Hematopoietic multipotent progenitor cell treated with erythropoietin and hydrocortisone succinate and interleukin-3 and kit ligand, for 15 days (in vitro differentiated cells): Measurements from ENCODE around the gene INO80B.
A peak's percentile ranks its signal among the peaks of the same experiment; 100 is the strongest.
"Not testable (repeated sequence)": the region's sequence is repeated elsewhere in the genome, so short reads cannot be mapped to it uniquely, and the experiment has no call there.

Source experiments
- DNase-seq: peaks from one replicate; pipeline ENCODE4 v3.0.0-alpha.2; 2015; ENCODE audit warnings: low spot score

Gene INO80B

GRCh38 chr2:74482801-74483674 lies 28.2 kb downstream of the INO80B start, which contains the start of the genes CCDC142 and TTC31:
CCDC142 (minus strand) TSS chr2:74482998; CDS start chr2:74482837, 161 bp downstream.
TTC31 (plus strand) TSS chr2:74483081; CDS start chr2:74483096, 15 bp downstream.
- peak; percentile 98 for DNase-seq

- not testable (repeated sequence) for DNase-seq
Observed at GRCh38 chr2:74483675-74484164, 28.8 kb downstream of the INO80B start.

- no peak for DNase-seq
Observed at GRCh38 chr2:74486141-74486540, 31.3 kb downstream of the INO80B start.

- no peak for DNase-seq
Observed at GRCh38 chr2:74488643-74489481, 34.0 kb downstream of the INO80B start.

- no peak for DNase-seq
Observed at GRCh38 chr2:74489906-74490305, 35.0 kb downstream of the INO80B start.

- DNase-seq, result no peak
Observed at GRCh38 chr2:74491648-74492544, 37.0 kb downstream of the INO80B start.

- DNase-seq, result no peak
Observed at GRCh38 chr2:74493546-74493945, 38.7 kb downstream of the INO80B start.

GRCh38 chr2:74495440-74495839 lies 40.6 kb downstream of the INO80B start:
- no peak for DNase-seq

GRCh38 chr2:74496997-74497776 lies 42.3 kb downstream of the INO80B start:
- DNase-seq, result peak; percentile 20

GRCh38 chr2:74497777-74498499 lies 43.1 kb downstream of the INO80B start:
- DNase-seq, result no peak

- no peak for DNase-seq
Observed at GRCh38 chr2:74498500-74499266, 43.8 kb downstream of the INO80B start.

GRCh38 chr2:74499267-74499939 lies 44.5 kb downstream of the INO80B start, which contains the start of gene LBX2:
LBX2 (minus strand) TSS chr2:74499603; CDS start chr2:74499537, 66 bp downstream.
- DNase-seq, result no peak

- DNase-seq, result no peak
Observed at GRCh38 chr2:74499940-74500577, 45.2 kb downstream of the INO80B start.

GRCh38 chr2:74500578-74500946 lies 45.7 kb downstream of the INO80B start:
- DNase-seq, result no peak

- DNase-seq, result no peak
Observed at GRCh38 chr2:74501335-74502071, 46.6 kb downstream of the INO80B start.

GRCh38 chr2:74502147-74502719 lies 47.3 kb downstream of the INO80B start:
- DNase-seq, result no peak
